K562 (cell line): ENCODE results near the gene PRDM15. TPM values are rescaled to one million over a fixed set of nuclear protein-coding genes. Genes with fewer than 3 reads are reported as not detected.
A peak's percentile ranks its signal among the peaks of the same experiment; 100 is the strongest.

Experiments
- ATAC-seq: fragments of 200-7000 bp; cut with Tn5 transposase; 3 replicates; pipeline ENCODE4 v1.9.1; 2020; ENCODE audit warnings: moderate library complexity
- BruUV-seq: library from RNA; stranded (reverse); fragments of 400-500 nt; replicated peaks from 2 replicates; lab custom pipeline; 2021; lab: Mats Ljungman, UMichigan
- CTCF ChIA-PET: fragments of 300-600 bp; formaldehyde crosslinking; extraction: SDS; loops from one replicate; lab custom pipeline; 2021; ENCODE audit warnings: low intra/inter-chr PET ratio; lab: Yijun Ruan, JAX
- POLR2A ChIA-PET: fragments of 300-600, 350-650 bp; sonication (Branson Sonifier 250); formaldehyde crosslinking; extraction: SDS; loops from one replicate; lab custom pipeline; 2021; ENCODE audit warnings: antibody characterized with exemption, inconsistent platforms; lab: Yijun Ruan, JAX
- DNase-seq, 4 experiments: peaks; one replicate each; pipeline versions ENCODE4 v3.0.0 to v3.0.0-alpha.2; 2011 to 2018; ENCODE audit warnings: low spot score in 3 of 4, mixed read lengths in 3 of 4; ENCODE audit errors: extremely low read depth in 1 of 4
- FAIRE-seq: peaks from 2 replicates; lab custom pipeline; 2011; peaks lifted over from hg19 to GRCh38; lab: Jason Lieb, UNC
- H2AFZ ChIP-seq: 2 replicates; pipeline ENCODE4 v1.6.0; 2011; ENCODE audit warnings: low read depth, low read length, control low read depth, inconsistent platforms
- H3K27ac ChIP-seq: fragments of 200-600 bp; 3 replicates; pipeline ENCODE4 v1.8.0; 2011; ENCODE audit warnings: low read depth, mild to moderate bottlenecking, control low read depth, inconsistent platforms, low read length, moderate library complexity, mixed read lengths; ENCODE audit errors: extremely low read depth
- H3K27me3 ChIP-seq, 2 experiments: fragments of 300-600 bp in 1 of 2; 2 replicates in 1 of 2; 3 replicates in 1 of 2; pipeline versions ENCODE4 v1.6.0 to v1.8.0; 2011; ENCODE audit warnings: inconsistent platforms in 2 of 2, low read length in 2 of 2, mild to moderate bottlenecking in 1 of 2, mixed read lengths in 1 of 2, moderate library complexity in 1 of 2; ENCODE audit not compliant: control insufficient read depth in 2 of 2, insufficient read depth in 2 of 2
- H3K36me3 ChIP-seq: fragments of 300-600 bp; 3 replicates; pipeline ENCODE4 v1.8.0; 2011; ENCODE audit warnings: mild to moderate bottlenecking, low read length, inconsistent platforms; ENCODE audit not compliant: control insufficient read depth, insufficient read depth
- H3K4me1 ChIP-seq, 2 experiments: fragments of 200-600 bp in 1 of 2; replicated peaks in 1 of 2; 2 replicates in 1 of 2; 3 replicates in 1 of 2; pipeline versions ENCODE4 v1.5.1 to v1.8.0; 2011; ENCODE audit warnings: inconsistent platforms in 2 of 2, low read length in 2 of 2, mild to moderate bottlenecking in 1 of 2, mixed read lengths in 1 of 2, moderate library complexity in 1 of 2; ENCODE audit not compliant: control insufficient read depth in 2 of 2, insufficient read depth in 2 of 2
- H3K4me2 ChIP-seq: 2 replicates; pipeline ENCODE4 v1.6.1; 2011; ENCODE audit warnings: low read length, control low read depth, inconsistent platforms, mixed read lengths; ENCODE audit not compliant: insufficient read depth
- H3K4me3 ChIP-seq: fragments of 200-600 bp; sonication (generic), shearing (Covaris generic); 2 replicates; pipeline ENCODE4 v1.5.1; 2016; ENCODE audit warnings: control low read depth, inconsistent platforms
- H3K79me2 ChIP-seq: fragments of 200-600 bp; 3 replicates; pipeline ENCODE4 v1.8.0; 2011; ENCODE audit warnings: low read length, inconsistent platforms; ENCODE audit not compliant: control insufficient read depth, insufficient read depth
- H3K9ac ChIP-seq, 2 experiments: 2 replicates each; pipeline versions ENCODE4 v1.6.0 to v1.6.1; 2011; ENCODE audit warnings: low read depth in 2 of 2, low read length in 2 of 2, control low read depth in 1 of 2, inconsistent platforms in 1 of 2, mild to moderate bottlenecking in 1 of 2, mixed read lengths in 1 of 2; ENCODE audit not compliant: insufficient read depth in 1 of 2
- H3K9me1 ChIP-seq: one replicate; pipeline ENCODE4 v1.6.0; 2011; ENCODE audit warnings: inconsistent platforms, mild to moderate bottlenecking, low read length, moderate library complexity; ENCODE audit not compliant: control insufficient read depth, insufficient read depth
- H3K9me3 ChIP-seq: replicated peaks from 2 replicates; pipeline ENCODE4 v1.5.1; 2011; ENCODE audit warnings: low read depth, low read length, inconsistent platforms; ENCODE audit not compliant: control insufficient read depth, insufficient read depth
- H4K20me1 ChIP-seq: replicated peaks from 2 replicates; pipeline ENCODE4 v1.6.1; 2011; ENCODE audit warnings: low read length, inconsistent platforms, mixed read lengths; ENCODE audit not compliant: control insufficient read depth, insufficient read depth
- HES1 ChIP-seq: fragments of 450-650 bp; IDR thresholded peaks from 2 replicates; pipeline ENCODE4 v1.6.1; 2016; ENCODE audit warnings: low read depth, mild to moderate bottlenecking, moderate library complexity
- WGBS: fragments of 100-300 bp; shearing (Covaris generic); methylation state at CpG from one replicate; pipeline ENCODE4 v1.1.6; 2016; ENCODE audit warnings: low coverage, mixed read lengths; ENCODE audit not compliant: insufficient coverage; ENCODE audit errors: missing lambda C conversion rate; 5-methylcytosine and 5-hydroxymethylcytosine counted together
- in situ Hi-C: fragments of 300-500 bp; cut with MboI; formaldehyde crosslinking; loops from 4 replicates; pipeline ENCODE4 v1.15.0; 2018; ENCODE audit warnings: inconsistent platforms, mixed read lengths
- intact Hi-C: fragments of 100-400 bp; cut with micrococcal nuclease; formaldehyde crosslinking; loops from 2 replicates; pipeline ENCODE4 v1.14.2; 2022
- polyA plus RNA-seq, 8 experiments: library from polyadenylated mRNA; depleted of rRNA in 4 of 8; stranded (reverse) in 5 of 8; unstranded in 3 of 8; fragments of >200 nt; fragmentation: Nextera tagmentation in 2 of 8; fragmentation: Illumina TruSeq in 1 of 8; extraction: Ambion mirVana in 2 of 8; extraction: Trizol in 1 of 8; gene quantifications; 2 replicates each; pipeline versions ENCODE4 v1.2.1 to v1.2.3, GENCODE V29; 2011 to 2014; ENCODE audit warnings: inconsistent platforms in 1 of 8, missing spikeins in 1 of 8
- total RNA-seq, 7 experiments: library from RNA; depleted of rRNA in 6 of 7; stranded (reverse); fragments of >200 nt in 6 of 7; fragmentation: Illumina TruSeq in 2 of 7; extraction: Trizol in 2 of 7; gene quantifications; 2 replicates each; pipeline versions ENCODE4 v1.2.1 to v1.2.3, GENCODE V29; 2011 to 2021; ENCODE audit warnings: low replicate concordance in 1 of 7
- TF ChIP-seq, protein P1 (sequence below), 3 experiments: fragments of 200-800 bp in 1 of 3; fragments of 250-450 bp in 1 of 3; fragments of 450-650 bp in 1 of 3; sonication (Bioruptor Pico) in 1 of 3; sonication (Bioruptor generic) in 1 of 3; formaldehyde crosslinking in 1 of 3; IDR thresholded peaks; 2 replicates each; pipeline versions ENCODE4 v1.6.1 to v1.8.0; 2016 to 2022; ENCODE audit warnings: mild to moderate bottlenecking in 2 of 3, missing genetic modification characterization in 2 of 3, missing compliant biosample characterization in 1 of 3, moderate library complexity in 1 of 3
- TF ChIP-seq, protein P2 (sequence below), 3 experiments: fragments of 200-800 bp in 1 of 3; sonication (Bioruptor generic) in 1 of 3; sonication (generic) in 1 of 3; formaldehyde crosslinking in 1 of 3; IDR thresholded peaks; 2 replicates each; pipeline versions ENCODE4 v1.6.1 to v1.8.0; 2016 to 2022; ENCODE audit warnings: mild to moderate bottlenecking in 2 of 3, missing compliant biosample characterization in 2 of 3, missing genetic modification characterization in 2 of 3, missing genetic modification reagents in 1 of 3

PRDM15 gene
- total and polyA plus RNA-seq, 9 of the 15 experiments (the other 6 are each of a cell fraction or from before 2014, with no cell fraction given): 0.93 to 9.2 (median 6.2) TPM

GRCh38 chr21:41861255-41861654, 17.9 kb downstream of the PRDM15 start:
- no peaks in the 10 kb centered on the region for H3K9me3 ChIP-seq
- no peak overlapping the region for H3K9ac ChIP-seq
- BruUV-seq: no TSS peak
- H2AFZ ChIP-seq: no peak overlapping the region
- DNase-seq: no peak
- TF ChIP-seq, protein P1, sequence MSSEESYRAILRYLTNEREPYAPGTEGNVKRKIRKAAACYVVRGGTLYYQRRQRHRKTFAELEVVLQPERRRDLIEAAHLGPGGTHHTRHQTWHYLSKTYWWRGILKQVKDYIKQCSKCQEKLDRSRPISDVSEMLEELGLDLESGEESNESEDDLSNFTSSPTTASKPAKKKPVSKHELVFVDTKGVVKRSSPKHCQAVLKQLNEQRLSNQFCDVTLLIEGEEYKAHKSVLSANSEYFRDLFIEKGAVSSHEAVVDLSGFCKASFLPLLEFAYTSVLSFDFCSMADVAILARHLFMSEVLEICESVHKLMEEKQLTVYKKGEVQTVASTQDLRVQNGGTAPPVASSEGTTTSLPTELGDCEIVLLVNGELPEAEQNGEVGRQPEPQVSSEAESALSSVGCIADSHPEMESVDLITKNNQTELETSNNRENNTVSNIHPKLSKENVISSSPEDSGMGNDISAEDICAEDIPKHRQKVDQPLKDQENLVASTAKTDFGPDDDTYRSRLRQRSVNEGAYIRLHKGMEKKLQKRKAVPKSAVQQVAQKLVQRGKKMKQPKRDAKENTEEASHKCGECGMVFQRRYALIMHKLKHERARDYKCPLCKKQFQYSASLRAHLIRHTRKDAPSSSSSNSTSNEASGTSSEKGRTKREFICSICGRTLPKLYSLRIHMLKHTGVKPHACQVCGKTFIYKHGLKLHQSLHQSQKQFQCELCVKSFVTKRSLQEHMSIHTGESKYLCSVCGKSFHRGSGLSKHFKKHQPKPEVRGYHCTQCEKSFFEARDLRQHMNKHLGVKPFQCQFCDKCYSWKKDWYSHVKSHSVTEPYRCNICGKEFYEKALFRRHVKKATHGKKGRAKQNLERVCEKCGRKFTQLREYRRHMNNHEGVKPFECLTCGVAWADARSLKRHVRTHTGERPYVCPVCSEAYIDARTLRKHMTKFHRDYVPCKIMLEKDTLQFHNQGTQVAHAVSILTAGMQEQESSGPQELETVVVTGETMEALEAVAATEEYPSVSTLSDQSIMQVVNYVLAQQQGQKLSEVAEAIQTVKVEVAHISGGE (CRISPR knock-in tag; IDR thresholded peaks at IDR 0.05): peak in 2 of 3 experiments; percentile 44 to 69; a peak in 3 of 6 replicates
- TF ChIP-seq HES1: no peak
- TF ChIP-seq, protein P2, sequence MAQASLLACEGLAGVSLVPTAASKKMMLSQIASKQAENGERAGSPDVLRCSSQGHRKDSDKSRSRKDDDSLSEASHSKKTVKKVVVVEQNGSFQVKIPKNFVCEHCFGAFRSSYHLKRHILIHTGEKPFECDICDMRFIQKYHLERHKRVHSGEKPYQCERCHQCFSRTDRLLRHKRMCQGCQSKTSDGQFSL (CRISPR knock-in tag; IDR thresholded peaks at IDR 0.05): 0 out of 2 replicates have a peak, but pooled peaks have one; percentile 59
- TF ChIP-seq, protein P2 (tag; IDR thresholded peaks at IDR 0.05): no peak
- no peak overlapping the region for H3K4me2 ChIP-seq
- H3K27ac ChIP-seq: no peak overlapping the region
- peaks cover 11% of the 10 kb centered on the region; the same call in 2 of the 3 replicates for H3K79me2 ChIP-seq
- no peak overlapping the region for H3K4me3 ChIP-seq
- ChIA-PET POLR2A (interaction anchor here (1.0 kb wide), 1 partner anchor 11 kb away, joined by 3 read pairs; no protein-coding TSS in a partner anchor), CTCF (no interaction called here)
- no peak for ATAC-seq
- FAIRE-seq: no peak
- H3K36me3 ChIP-seq: peaks cover 28% of the 10 kb centered on the region; the same call in 1 of the 3 replicates
- no peaks in the 10 kb centered on the region for H3K27me3 ChIP-seq
- in situ Hi-C loops (no loop called here), intact Hi-C loops (no loop called here)
- peaks cover 13 to 19% of the 10 kb centered on the region in 2 experiments; a peak in 4 of 5 replicates for H3K4me1 ChIP-seq
- H3K9me1 ChIP-seq: peaks cover 3% of the 10 kb centered on the region
- no peaks in the 10 kb centered on the region for H4K20me1 ChIP-seq
- 85% methylated on average over 4 of the region's 4 CpGs for WGBS
